SK-N-MC (cell line): ENCODE measurements around the gene ADAMTS3.

Source experiments
- EZH2 ChIP-seq: fragments of 200-600 bp; sonication (generic); IDR thresholded peaks from one replicate; pipeline ENCODE4 v1.6.1; 2017; ENCODE audit warnings: antibody characterized with exemption
- FOXP2 ChIP-seq: optimal IDR thresholded peaks from 2 replicates; pipeline ENCODE3; 2011; ENCODE audit warnings: mild to moderate bottlenecking, moderate library complexity; ENCODE audit not compliant: insufficient read depth; ENCODE audit errors: extremely low read length, control extremely low read depth
- POLR2AphosphoS5 ChIP-seq: IDR thresholded peaks from 2 replicates; pipeline ENCODE4 v1.6.1; 2012; ENCODE audit warnings: mild to moderate bottlenecking, low read depth, low read length, borderline replicate concordance

- TF ChIP-seq EZH2, result no peak
- TF ChIP-seq POLR2AphosphoS5, result no peak
- no peak for TF ChIP-seq FOXP2
These were observed 263.9 kb downstream of the ADAMTS3 start for GRCh38 chr4:72305080-72305479.
